H1 (cell line): ENCODE measurements around the gene MOB3B. TPM values are rescaled to one million over a fixed set of nuclear protein-coding genes. Genes with fewer than 3 reads are reported as not detected.

Experiments used
- CHD1 ChIP-seq: IDR thresholded peaks from 2 replicates; pipeline ENCODE4 v1.6.1; 2012; ENCODE audit warnings: low read depth, low read length, improper control_type of control experiment
- CHD7 ChIP-seq: fragments of 300-600 bp; sonication (generic); IDR thresholded peaks from 2 replicates; pipeline ENCODE4 v1.7.1; 2012; ENCODE audit warnings: low read length, moderate library complexity, mild to moderate bottlenecking, inconsistent platforms; ENCODE audit not compliant: insufficient replicate concordance
- KDM4A ChIP-seq: IDR thresholded peaks from one replicate; pipeline ENCODE4 v1.7.1; 2012; ENCODE audit warnings: low read depth, mild to moderate bottlenecking, moderate library complexity, low read length, inconsistent platforms; ENCODE audit not compliant: severe bottlenecking
- RNF2 ChIP-seq: fragments of 200-900, 300-1000 bp; sonication (generic); IDR thresholded peaks from 2 replicates; pipeline ENCODE4 v1.7.1; 2016; ENCODE audit warnings: borderline replicate concordance, low read depth, mild to moderate bottlenecking, antibody characterized with exemption, low read length; ENCODE audit not compliant: poor library complexity, severe bottlenecking; ENCODE audit errors: missing control alignments
- USF2 ChIP-seq: IDR thresholded peaks from 2 replicates; pipeline ENCODE4 v1.6.1; 2011; ENCODE audit warnings: low read length, improper control_type of control experiment
- polyA plus RNA-seq, 7 experiments: library from polyadenylated mRNA; depleted of rRNA in 3 of 7; stranded (reverse) in 5 of 7; unstranded in 2 of 7; fragments of >200 nt in 5 of 7; fragments of 200-250 nt in 2 of 7; gene quantifications; 1 replicate in 5 of 7; 2 replicates in 1 of 7; 4 replicates in 1 of 7; pipeline versions ENCODE4 v1.2.1 to v1.2.3, GENCODE V29; 2011 to 2013; ENCODE audit warnings: missing spikeins in 2 of 7, mixed read lengths in 2 of 7
- total RNA-seq: library from RNA; stranded (reverse); fragmentation: NEBNext Ultra II Directional; extraction: Animal tissue kit (Norgen Biotek cat#: 25700); gene quantifications from 2 replicates; pipeline ENCODE4 v1.2.1, GENCODE V29; 2021

Gene MOB3B
- total and polyA plus RNA-seq, 2 of the 8 experiments (the other 6 are each of a cell fraction or from before 2014, with no cell fraction given) = 12.7 to 16.1 TPM

- TF ChIP-seq CHD7 = no peak
- no peak for TF ChIP-seq USF2
- TF ChIP-seq CHD1 = no peak
- TF ChIP-seq RNF2 = no peak
- no peak for TF ChIP-seq KDM4A
These were observed 3.7 kb upstream of the MOB3B start (continued) for GRCh38 chr9:27533311-27533710.
